Measurements from ENCODE around the gene UBE3C.
A peak's percentile ranks its signal among the peaks of the same experiment; 100 is the strongest.

The UBE3C gene

DNA sequence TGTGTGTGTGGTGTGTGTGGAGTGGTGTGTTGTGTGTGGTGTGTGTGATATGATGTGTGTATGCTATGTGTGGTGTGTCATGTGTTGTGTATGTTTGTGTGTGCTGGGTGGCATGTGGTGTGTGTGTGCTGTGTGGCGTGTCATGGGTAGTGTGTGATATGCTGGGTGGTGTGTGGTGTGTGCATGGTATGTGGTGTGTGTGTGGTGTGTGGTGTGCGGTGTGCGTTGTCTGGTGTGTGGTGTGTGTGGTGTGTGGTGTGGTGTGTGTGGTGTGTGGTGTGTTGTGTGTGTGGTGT lies 160.5 kb downstream of the UBE3C start:
- ATAC-seq: no peak

DNA sequence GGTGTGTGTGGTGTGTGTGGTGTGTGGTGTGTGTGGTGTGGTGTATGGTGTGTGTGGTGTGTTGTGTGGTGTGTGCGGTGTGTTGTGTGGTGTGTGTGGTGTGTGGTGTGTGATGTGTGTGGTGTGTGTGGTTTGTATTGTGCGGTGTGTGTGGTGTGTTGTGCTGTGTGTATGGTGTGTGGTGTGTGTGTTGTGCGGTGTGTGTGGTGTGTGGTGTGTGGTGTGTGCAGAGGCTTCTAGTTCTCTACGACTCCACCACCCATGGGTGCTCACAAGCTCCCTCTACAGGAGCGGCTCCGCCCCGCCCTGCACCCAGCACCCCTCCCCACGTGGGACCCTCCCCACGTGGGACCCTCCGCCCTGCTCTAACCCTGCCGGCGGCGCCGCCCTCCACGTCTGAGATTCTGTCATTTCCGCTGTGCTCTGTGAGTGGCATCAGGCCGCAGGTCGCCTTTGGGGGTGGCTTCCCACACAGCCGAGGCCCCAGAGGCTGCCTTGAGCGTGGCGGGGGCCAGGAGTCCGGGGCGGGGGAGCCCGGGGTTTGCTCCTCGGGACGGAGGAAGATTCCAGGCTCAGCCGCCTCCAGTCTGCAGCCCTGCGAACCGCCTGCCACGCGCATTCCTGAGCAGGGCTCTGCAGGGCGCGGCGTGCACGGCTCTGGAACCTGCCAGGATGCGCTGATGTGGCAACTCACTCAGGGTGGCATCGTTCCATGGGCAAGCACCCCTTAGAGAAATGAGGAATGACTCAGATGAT lies 161.1 kb downstream of the UBE3C start:
- ATAC-seq: no peak

DNA sequence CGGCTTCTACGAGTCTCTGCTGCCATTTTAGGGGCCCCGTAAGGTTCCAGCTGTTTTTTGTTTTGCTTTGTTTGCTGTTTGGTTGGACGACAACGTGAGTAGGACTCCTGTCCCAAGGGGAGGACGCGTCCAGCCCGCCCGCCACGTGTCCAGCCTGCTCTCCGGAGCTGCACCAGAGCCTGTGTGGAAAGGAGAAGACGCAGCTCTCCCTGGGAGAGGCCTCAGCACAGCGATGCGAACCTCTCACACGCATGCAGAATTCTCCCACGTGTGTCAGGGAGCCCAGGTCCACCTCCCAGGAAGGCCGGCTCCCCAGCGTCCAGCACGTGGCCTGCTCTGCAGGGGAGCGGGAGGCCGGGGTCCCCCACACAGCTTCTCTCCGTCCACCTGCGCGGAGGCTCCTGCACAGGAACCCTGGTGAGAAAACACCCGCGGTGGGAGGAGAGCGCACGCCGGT lies 161.7 kb downstream of the UBE3C start:
- ATAC-seq: no peak

DNA sequence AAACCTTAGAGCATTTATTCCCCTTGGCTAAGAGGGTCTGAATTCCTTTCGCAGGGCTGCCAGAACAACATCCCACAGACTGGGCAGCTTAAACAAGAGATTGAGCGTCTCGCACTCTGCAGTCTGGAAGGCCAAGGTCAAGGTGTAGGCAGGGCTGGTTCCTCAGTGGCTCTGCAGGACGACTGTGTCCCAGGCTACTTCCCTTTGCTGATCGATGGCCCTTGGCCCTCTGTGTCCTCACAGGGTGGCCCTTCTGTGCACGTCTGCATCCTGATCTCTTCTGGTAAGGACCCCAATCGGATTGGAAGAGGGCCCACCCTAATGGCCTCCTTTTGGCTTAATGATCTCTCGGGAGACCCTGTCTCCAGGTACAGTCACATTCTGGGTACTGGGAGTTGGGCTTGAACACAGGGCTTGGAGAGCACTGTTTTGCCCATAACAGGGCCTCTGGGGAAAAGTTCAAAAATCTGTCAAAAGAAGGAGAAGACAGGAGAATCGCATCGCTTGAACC lies 162.9 kb downstream of the UBE3C start:
- ATAC-seq: no peak

DNA sequence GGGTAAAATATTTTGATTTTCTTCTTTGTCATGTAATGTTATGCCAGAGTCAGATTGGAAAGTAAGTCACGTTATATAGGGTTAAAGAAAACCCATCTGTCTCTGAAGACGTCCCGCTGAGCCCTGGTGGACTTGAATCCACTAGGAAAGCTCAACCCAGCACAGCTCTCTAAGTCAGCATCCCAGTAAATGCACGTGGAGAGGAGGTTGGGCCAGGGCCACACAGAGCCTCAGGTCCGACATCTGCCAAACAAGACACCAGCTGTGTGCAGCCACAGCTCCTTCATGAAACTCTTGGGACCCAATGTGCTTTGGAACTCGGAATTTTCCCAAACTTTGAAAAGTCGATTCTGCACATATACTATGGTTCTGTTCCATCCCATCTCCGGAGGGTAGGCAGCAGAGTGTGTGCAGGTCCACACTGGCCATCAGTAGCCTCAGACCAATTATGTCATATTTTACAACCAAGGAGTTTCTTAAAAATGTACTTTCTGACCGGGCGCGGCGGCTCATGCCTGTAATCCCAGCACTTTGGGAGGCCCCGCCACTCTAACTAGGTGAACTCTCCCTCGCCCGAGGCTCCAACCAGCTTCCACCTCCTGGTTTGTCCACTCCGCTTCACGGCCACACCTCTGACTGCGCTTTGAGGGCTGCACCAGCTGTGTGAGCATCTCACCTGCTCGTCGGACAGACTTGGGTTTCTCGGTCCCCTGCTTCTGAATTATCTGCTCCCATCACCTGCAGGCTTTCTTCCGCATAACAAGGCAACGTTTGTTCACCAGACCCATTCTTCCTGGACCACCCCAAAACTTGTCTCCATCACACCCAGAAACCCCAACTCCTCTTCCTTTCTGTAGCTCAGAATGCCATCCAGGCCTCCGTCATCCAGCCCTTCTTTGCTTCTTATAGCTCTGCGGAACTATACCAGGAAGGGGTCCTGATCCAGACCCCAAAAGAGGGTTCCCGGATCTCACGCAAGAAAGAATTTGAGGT lies 168.4 kb downstream of the UBE3C start:
- no peak for ATAC-seq

DNA sequence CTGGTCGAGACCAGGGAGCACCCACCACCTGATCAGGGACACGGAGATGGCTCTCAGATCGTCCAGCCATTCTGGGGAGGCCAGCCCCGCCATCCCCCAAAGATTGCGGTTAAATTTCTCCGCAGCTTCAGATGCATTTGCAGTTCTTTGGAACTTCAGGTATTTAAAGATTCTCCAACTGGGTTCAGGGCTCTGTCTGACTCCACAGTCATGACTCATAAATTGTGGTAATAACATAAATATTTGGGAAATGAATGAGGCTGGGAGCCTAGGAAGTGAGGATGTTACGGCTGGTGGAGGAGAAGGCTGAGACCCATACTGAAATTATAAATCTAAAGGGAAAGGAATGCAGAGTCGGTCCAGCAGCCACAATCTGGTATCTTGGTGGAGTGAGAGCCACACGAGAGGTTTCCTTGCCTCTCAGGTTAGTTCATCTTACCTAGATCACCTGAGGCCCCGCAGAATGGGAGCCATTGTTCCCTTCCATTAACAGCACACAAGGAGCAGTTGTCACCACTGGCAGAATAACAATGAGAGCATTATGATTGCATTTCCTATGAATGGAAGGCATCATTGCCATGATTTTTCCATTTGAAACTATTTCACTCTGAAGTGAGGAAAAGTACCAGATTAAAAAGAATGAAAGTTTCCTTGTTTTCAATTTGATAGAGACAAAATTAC lies 171.4 kb downstream of the UBE3C start:
- no peak for ATAC-seq

DNA sequence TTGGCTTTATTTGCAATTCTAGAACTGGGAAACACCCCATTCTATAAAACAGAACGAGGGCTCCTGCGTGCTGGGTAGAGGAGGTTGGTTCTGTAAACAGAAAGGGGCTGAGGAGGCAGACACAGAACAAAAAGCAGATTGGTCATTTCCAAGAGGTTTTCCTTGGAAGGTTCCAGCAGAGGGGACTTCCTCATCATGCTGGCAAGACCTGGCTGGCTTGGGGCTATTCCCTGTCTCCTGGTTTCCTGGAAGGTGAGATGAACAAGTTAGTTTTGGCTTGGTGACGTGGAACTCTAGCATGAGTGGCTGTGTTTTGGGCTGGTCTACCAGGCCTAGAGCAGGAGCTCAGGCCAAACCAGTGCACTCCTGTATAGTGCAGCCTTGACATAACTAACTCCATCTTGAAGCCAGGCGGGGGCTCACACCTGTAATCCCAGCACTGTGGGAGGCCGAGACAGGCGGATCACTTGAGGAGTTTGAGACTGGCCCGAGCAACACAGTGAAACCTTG lies 172.0 kb downstream of the UBE3C start:
- ATAC-seq: no peak

DNA sequence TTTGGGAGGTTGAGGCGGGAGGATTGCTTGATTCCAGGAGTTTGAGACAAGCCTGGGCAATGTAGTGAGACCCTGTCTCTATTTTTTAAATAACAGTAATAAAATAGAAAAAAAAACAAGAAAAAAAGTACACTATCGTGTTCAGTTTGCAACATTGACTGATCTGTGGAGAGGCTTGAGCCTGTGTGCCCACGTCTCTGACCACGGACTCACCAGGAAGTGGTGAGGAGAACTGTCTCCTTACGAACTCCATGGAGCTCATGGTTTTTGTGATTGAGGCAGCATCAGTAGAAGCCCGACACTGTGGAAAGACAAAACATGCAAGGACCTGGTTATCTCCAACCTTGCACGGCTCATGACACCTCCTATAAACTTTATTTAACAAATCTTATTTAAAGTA lies 174.2 kb downstream of the UBE3C start:
- no peak for ATAC-seq

DNA sequence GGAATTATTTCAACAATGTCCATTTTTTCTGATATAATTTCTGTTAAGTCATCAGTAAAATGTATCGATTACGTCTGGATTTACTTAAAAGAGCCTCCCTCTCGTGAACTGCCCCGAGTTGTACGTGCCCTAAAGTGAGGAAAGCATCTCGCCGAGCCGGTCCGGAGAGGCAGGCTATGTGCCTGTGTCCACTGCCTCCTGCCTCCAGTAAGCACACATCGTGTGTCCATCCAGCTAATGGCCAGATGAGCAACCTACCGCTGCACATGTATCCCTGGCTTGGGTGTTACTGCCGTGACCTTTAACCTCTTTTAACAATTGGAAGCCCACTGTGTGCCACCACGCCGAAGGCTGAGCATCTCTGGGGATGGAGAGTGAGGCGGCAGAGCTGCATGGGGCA lies 174.9 kb downstream of the UBE3C start:
- ATAC-seq: no peak

DNA sequence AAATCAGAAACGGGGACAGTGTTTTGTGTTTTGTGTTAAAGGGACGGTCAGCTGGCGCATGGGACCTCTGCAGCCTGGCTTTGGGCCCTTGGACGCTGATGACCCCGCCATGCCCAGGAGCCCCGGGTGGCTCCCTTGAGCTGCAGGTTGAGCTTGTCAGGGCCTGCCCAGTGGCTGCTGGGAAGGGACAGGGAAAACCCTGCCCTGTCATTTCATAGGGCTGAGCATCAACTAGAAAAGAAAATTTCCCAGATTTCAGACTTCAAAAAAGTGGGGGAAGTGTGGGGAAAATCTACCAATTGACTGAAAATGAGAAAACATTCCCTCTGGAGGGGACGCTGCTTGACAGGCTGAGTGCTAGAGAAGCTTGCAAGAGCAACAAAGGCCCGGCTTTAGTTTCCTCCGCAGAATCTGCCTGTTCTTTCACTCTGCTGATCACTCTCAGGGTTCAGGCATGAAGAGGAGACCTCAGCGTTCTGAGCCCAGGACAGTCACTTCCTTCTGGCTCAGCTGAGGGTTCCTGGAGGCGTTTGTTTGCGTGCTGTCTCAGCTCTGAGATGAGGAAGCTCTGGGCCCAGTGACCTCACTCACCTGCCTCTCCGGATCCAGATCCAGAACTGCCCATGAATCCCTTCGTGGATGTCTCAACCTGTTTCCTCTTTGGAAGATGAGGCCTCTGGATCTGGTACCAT lies 179.4 kb downstream of the UBE3C start:
- ATAC-seq: peak; percentile 55 to 67
